Measurements from ENCODE around the gene CYP4F11.

- TF ChIP-seq CTCF (IDR thresholded peaks at IDR 0.05) (no peak), POLR2A (IDR thresholded peaks at IDR 0.05) (no peak)
These were observed 7.8 kb downstream of the CYP4F11 start for GRCh38 chr19:15926484-15926883.
